Lower leg skin (tissue), 3 donors: ENCODE data around the gene PFDN1.

Experiments used
- CTCF ChIP-seq, 3 donors: fragments of 450-650 bp; IDR thresholded peaks; one replicate each; pipeline ENCODE4 v1.5.1; 2016; ENCODE audit warnings: antibody characterized with exemption in 3 of 3, mild to moderate bottlenecking in 3 of 3, moderate library complexity in 2 of 3
- POLR2A ChIP-seq, 2 donors: fragments of 450-650 bp; IDR thresholded peaks; one replicate each; pipeline ENCODE4 v1.6.1; 2016 to 2017; ENCODE audit warnings: antibody characterized with exemption in 2 of 2, mild to moderate bottlenecking in 1 of 2, moderate library complexity in 1 of 2

DNA sequence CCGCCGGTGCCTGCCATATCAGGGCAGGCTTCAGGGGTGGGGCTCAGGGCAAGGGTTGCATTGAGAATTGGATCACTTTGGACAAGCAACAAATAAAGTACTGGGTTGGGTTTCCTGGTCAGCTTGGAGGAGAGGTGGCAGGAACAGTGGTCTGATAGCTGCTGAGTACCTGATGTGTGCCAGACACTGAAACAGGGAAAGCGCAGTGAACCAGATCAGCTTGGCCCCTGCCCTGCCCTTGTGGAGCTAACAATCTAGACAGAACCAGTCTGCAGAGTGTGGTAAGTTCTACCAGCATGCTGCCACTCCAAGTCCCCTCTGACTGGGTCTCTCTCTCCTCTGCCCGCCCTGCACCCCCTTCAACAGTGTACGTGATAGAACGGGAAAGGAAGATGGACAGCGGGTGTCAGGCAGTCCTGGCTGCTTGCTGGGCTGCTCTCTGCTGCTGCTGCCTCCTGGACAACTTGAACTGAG lies 74.5 kb downstream of the PFDN1 start:
- no peak for TF ChIP-seq CTCF (IDR thresholded peaks at IDR 0.05)
- no peak for TF ChIP-seq POLR2A (IDR thresholded peaks at IDR 0.05)
